ENCODE measurements around the gene SKI.
A peak's percentile ranks its signal among the peaks of the same experiment; 100 is the strongest.
"Not testable (repeated sequence)": the region's sequence is repeated elsewhere in the genome, so short reads cannot be mapped to it uniquely, and the experiment has no call there.

The SKI gene

DNA sequence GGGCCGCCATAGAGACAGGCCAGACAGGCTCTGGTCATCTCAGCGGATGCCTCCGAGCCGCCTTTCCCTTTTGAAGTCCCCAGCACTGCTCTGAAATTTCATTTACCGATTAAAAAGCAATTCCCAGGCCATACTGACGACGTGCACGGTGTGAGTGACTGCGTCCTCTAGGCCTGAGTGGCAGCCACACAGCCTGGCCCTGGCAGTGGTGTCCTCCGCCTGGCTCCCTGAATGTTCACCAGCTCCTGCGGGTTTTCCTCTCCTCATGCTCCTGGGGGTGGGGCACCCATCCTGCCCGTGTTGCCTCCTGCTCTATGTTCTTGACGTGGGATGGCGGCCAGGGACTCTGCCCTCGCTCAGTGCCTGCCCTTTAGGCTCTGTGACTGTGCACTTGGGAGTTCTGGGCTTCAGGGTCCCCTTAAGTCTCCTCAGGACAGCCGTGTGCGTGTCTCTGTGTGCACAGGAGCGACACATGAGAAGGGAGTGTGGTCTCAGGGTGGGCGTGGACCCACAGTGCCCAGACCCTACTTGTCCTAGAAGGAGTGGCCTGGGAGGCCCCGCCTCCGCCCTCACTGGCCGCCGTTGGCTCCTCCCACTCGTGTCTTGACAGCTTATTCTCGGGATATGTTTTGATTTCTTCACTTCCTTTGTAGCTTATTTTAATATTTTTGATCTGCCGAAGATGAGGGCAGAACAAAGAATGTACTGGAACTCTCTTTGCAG is 3.6 kb downstream of the SKI start:
- DNase-seq: peak; percentile 68

- DNase-seq: no peak
These were observed 4.3 kb downstream of the SKI start for GRCh38 chr1:2232255-2232915.

GRCh38 chr1:2232916-2233438 is 4.9 kb downstream of the SKI start:
- no peak for DNase-seq

DNA sequence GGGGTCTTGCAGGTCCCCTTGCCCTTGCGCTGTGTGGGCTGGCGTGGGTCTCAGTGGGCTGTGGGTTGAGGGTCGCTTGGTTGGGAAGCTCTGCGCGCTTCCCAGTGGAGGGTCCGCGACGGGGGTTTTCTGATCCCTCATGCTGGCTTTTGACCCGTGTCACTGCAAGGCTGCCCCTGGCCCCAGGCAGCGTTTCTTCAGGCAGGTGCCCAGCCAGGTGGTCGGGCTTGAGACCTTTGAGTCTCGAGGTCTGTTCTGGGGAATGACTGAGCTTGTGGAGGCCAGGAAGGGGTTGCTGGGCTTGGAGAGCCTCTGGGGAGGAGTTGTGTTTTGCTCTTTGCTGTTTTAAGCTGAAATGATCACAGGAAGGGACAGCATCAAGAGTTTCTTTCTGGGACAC is 5.3 kb downstream of the SKI start:
- DNase-seq: no peak

DNA sequence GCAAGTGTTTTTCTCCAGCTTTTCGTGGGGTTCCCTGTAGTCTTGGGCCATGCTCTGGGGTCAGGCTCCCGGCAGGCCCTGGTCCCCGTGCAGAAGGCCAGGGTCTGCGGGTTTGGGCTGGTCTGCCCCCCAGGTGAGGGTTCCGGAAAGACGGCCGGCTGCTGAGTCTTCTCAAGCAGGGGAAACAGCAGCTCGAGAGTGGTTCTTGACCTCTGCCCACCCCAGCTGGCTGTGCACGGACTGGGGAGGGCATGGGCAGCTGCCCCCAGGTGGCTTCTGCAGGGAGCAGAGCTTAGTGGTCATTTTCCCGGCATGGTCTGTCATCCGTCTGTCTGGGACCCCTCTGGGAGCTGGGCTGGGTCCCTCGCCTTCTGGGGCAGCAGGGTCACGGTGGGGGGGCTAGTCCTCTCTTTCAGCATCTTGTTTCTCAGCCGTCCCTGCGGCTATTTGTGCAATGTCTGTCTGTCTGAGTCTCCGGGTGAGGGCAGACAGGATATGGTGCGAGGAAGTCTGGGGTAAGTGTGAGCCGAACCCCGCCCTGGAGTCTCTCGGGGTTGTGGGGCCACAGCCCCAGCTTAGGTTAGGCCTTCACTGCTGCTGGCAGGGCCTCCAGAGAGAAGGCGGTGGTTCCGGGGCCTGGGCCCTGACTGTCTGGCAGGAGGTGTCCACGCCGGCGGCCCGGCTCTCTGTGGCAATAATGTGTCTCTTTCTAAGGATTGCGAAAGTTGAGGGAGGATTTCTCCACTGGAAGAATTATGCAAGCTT is 6.1 kb downstream of the SKI start:
- peak; percentile 58 for DNase-seq

DNA sequence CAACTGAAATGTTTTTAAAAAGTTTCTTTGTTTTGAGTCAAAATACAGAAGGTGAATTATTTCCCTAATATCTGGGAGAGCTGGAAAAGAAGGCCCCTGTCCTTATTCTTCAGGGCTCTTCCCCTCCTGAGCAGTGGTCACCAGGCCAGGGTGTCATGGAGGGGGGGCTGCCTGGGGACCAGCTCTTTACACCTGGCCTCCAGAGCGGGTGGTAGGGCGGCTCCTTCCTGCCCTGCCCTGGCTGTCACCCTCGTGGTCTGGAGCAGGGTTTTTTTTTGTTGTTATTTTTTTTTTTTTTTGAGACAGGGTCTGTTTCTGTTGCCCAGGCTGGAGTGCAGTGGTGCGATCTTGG is 6.6 kb downstream of the SKI start:
- peak; percentile 18 for DNase-seq

DNA sequence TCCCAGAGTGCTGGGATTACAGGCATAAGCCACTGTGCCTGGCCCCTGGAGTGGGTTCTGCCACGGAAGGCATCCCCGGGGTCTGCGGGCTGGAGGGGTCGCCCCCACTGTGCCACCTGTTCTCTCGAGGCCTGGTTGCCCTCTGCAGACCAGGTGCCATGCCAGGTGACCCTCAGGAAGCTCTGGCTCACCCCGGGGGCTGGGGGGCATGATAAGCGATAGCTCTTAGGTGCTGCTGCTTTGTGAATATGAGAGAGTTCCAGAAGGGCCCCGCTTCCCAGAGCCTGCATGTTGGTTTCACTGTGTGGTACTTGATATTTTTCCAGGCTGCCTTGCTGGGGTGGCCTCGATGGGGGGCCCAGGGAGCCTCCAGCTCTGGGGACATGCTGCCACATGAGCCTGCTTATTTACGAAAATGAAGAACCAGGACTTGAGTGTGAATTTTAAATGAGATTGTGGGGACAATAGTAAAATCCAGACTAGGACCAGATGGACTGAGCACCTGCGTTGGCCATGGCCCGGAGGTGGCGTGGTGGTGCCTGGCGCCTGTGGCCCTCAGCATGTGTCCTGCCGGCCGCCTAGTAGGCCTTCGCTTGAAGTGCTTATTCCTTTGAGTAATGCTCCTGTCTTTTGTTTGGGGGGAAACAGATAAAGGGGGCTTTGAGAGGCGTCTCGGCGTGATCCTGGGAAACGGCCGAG is 7.3 kb downstream of the SKI start:
- no peak for DNase-seq

DNA sequence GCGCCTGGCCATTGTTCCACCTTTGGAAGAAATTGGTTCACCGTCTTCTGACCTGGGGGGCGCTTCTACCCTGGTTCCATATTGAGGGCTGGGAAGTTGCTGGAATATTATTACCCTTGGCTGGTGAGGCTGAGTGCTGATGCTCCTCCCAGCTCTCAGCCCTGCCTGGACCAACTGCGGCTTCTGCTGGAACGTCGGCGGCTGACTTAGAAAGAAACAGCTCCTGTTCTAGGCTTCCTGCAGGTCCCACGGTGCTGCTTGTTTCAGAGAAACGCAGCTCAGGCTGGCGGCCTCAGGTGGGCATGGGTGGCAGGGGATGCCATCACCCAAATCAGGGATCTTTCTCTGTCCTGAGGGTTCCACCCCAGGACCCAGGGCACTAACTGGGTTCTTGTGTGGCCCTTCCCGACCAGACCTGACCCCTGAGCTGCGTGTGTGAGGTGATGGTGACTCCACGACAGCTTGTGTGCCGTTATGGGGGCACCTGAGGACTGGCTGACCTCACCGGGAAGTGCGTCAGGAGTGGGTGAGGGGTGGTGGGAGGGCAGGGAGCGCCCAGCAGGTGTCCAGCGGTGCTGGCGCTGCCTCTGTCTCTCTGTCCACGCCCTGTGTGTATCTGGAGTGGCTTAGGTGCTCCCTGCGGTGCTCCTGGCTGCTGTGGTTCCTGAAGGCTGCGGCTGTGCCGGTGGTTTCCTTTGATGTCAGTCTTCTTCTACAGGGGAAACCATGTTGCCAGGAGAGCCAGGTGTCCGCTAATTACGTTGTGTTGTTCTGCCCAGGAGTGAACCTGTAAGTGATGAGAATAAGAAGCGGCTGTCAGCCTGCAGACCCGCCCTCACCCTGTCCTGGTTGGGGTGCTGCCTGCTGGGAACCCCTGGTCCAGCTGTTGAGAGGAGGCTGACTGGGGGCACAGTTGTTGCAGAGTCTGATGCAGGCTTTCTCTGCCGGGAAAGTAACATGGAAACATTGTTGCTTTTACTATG is 8.9 kb downstream of the SKI start:
- DNase-seq: peak; percentile 35

GRCh38 chr1:2237773-2238172 is 9.7 kb downstream of the SKI start:
- no peak for DNase-seq

DNA sequence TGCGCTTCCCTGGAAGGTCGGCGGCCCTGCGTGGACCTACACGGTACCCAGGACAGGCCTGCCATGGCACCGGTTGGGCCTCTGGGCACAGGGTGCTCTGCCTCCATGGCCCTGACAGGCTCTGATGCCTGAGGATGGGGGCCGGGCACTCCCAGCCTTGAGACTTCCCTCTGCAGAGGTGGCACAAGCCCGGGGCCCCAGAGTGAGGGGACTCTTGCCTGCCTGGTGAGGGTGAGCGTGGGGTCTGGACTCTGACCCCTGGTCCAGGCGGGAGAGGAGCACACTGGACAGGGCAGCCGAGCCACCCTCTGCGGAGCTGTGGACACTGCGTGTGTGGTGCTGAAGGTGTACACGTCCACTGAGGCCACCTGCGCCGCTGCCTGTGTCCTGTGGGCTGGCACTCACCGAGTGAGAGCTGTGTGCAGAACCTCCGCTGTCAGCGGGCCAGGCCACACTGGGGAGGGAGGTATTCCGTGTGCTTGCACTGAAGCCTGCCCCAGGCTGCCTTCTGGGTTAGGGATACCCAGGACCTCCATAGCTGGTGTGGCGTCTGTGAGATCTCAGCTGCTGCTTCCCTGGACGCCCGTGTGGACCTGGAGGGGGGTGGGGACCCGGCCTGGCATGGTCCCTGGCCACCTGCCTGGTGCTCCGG is 10.4 kb downstream of the SKI start:
- DNase-seq: no peak

GRCh38 chr1:2239013-2239370 is 10.9 kb downstream of the SKI start:
- DNase-seq: no peak

DNA sequence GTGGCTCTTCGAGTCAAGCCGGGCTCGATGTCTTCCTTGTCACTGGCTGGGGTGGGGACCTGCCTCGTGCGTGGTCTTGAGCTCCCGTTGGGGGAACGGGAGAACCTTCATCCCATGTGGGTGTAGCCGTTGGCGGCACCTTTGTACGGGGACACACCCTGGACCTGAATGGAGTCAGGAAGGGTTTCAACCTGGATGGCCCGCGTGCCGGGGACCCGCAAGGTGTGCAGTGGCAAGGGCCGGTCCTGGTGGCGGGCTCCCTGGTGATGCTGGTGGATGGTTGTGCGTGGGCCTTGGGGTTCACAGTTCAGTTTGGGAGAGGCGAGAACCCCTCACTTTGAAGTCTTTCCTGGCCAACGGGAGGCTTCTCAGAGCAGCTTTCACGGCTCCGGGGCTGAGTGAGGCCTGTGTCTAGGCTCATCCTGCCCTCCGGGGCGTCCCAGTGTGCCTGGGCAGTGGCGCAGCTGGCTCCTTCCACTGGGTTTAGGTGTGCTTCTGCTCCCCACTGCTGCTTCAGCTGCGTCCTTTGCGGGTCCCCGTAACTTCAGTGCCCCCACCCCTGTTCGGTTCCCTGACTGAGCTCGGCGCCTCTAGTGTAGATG is 11.4 kb downstream of the SKI start:
- no peak for DNase-seq

DNA sequence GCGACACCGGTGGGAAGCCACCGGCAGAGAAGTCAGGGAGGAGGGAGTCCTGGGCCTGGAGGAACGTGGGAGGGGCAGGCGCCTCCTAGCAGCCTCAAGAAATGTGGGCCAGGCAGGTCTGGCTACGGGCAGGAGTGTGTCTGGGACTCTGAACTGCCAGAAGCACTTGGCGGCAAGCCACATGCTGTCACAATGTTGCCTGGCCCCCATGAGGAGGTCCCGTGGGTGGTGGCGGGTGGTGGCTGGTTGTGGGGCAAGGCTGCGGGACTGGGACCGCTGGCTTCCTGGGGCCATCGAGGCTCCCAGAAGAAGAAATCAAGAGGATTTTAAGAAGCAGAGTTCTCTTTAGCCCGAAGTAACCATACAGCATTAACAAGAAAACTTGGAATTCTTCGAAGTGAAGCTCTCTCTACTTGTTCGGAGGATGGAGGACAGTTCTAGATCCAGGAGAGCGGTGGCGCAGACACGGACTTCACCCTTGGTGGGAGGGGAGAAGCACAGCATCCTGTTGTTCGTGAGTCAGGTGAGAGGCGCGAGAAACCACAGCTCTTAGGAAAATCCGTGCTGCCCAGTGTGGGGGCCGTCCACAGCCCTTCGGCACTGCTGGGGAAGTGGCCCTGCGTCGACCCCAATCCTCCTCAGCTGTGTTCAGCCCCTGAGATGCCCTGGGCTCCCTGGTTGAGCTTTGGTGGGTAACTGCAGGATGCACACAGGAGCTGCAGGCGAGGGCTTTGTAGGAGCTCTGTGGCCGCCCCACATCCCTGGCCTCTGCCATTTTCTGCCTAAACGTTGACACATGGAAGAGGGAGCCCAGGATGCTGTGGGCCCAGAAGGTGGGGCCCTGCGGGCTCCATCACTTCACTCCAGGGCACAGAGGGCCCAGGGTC is 12.4 kb downstream of the SKI start:
- DNase-seq: peak; percentile 20

DNA sequence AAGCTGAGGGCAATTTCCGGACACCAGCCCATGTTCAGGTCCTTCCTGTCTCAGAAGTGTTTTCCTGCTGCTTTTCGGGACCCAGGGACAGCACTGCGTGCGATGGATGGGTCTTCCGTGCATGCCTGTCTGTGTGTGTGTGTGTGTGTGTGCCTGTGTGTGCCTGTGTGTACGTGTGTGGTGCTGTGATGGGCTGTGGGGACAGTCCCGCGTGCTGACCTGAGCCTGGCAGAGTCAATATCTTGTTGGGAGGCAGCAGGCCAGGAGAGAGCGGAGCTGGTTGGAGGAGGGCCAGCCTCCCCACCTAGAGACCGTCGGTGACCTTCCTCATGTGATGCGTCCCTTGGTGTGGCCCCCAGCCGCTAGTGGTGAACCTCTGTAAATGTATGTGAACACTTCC is 13.7 kb downstream of the SKI start:
- DNase-seq: no peak

GRCh38 chr1:2242814-2243725 is 15.0 kb downstream of the SKI start:
- no peak for DNase-seq

GRCh38 chr1:2247045-2247394 is 18.9 kb downstream of the SKI start:
- DNase-seq: not testable (repeated sequence)

GRCh38 chr1:2247760-2248126 is 19.6 kb downstream of the SKI start:
- no peak for DNase-seq

DNA sequence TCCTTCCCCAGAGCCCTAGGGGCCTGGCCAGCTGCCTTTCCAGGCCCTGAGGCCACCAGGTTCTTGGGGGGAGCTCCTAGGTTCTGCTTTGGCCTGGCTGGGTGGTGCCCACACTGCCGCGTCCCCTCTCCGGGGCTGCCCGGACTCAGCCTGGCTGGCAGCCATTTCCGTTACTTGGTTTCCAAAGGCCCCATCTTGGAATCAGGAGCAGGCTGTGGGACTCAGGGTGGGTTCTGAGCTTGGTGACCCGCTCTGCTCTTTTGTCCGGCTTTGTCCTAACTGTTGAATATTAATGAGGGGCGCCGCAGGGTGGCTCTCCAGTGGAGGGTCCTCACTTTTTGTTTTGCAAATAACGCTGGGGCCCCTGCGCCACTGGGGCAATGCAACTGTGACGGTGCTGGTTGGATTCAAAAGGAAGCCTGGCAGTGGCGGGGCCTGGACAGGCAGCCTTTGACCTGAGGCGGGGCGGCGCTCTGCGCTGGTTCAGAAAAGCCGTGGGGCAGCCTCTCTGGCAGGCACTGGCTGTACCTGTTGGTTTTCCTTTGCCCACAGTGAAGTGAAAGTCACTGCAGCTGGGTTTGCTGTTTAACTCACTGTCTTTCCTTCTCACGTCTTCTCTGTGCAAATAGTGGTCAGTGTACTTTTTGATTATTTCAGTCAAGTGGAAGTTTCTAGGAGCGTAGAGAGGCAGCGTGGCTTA is 20.2 kb downstream of the SKI start:
- DNase-seq: no peak
